CD14-positive monocyte (primary cell): Measurements from ENCODE around the gene CTTNBP2. TPM values are rescaled to one million over a fixed set of nuclear protein-coding genes. Genes with fewer than 3 reads are reported as not detected.

ENCODE experiments used
- DNase-seq, 3 donors: peaks; one replicate each; pipeline ENCODE4 v3.0.0-alpha.2; 2011 to 2022
- H2AFZ ChIP-seq: 2 replicates; pipeline ENCODE4 v1.6.0; 2012; ENCODE audit warnings: mild to moderate bottlenecking, low read depth, low read length, inconsistent platforms; ENCODE audit not compliant: insufficient read depth, poor library complexity, severe bottlenecking
- H3K27ac ChIP-seq, 2 donors: 1 replicate in 1 of 2; 2 replicates in 1 of 2; pipeline ENCODE4 v1.5.1; 2012 to 2013; ENCODE audit warnings: low read length in 2 of 2, control low read depth in 1 of 2, inconsistent platforms in 1 of 2, low read depth in 1 of 2, mild to moderate bottlenecking in 1 of 2
- H3K27me3 ChIP-seq, 2 donors: one replicate each; pipeline versions ENCODE4 v1.6.0 to v1.6.1; 2011 to 2013; ENCODE audit warnings: low read length in 2 of 2; ENCODE audit not compliant: control insufficient read depth in 2 of 2, insufficient read depth in 2 of 2
- H3K36me3 ChIP-seq, 2 donors: replicated peaks in 1 of 2; 1 replicate in 1 of 2; 2 replicates in 1 of 2; pipeline versions ENCODE4 v1.5.1 to v1.6.1; 2012 to 2013; ENCODE audit warnings: low read length in 2 of 2, control low read depth in 1 of 2, inconsistent platforms in 1 of 2, mild to moderate bottlenecking in 1 of 2; ENCODE audit not compliant: insufficient read depth in 2 of 2, control insufficient read depth in 1 of 2
- H3K4me1 ChIP-seq, 2 donors: 1 replicate in 1 of 2; 2 replicates in 1 of 2; pipeline versions ENCODE4 v1.5.1 to v1.6.1; 2012 to 2013; ENCODE audit warnings: low read length in 2 of 2, control low read depth in 1 of 2, inconsistent platforms in 1 of 2, mild to moderate bottlenecking in 1 of 2, moderate library complexity in 1 of 2; ENCODE audit not compliant: insufficient read depth in 2 of 2, control insufficient read depth in 1 of 2
- H3K4me2 ChIP-seq: replicated peaks from 2 replicates; pipeline ENCODE3; 2012; ENCODE audit warnings: low read length, moderate library complexity, mild to moderate bottlenecking; ENCODE audit not compliant: poor library complexity, severe bottlenecking; ENCODE audit errors: extremely low read depth
- H3K4me3 ChIP-seq, 3 experiments: fragments of 200-600 bp in 1 of 3; sonication (generic) in 1 of 3; replicated peaks in 1 of 3; 1 replicate in 2 of 3; 2 replicates in 1 of 3; pipeline ENCODE4 v1.5.1; 2011 to 2013; ENCODE audit warnings: low read length in 3 of 3, mild to moderate bottlenecking in 3 of 3, control low read depth in 2 of 3, low read depth in 2 of 3, inconsistent platforms in 1 of 3, moderate library complexity in 1 of 3
- H3K79me2 ChIP-seq: 2 replicates; pipeline ENCODE4 v1.6.0; 2012; ENCODE audit warnings: mild to moderate bottlenecking, control low read depth, inconsistent platforms, low read length, moderate library complexity; ENCODE audit not compliant: insufficient read depth
- H3K9ac ChIP-seq: 2 replicates; pipeline ENCODE4 v1.6.0; 2017; ENCODE audit warnings: low read length, mild to moderate bottlenecking; ENCODE audit not compliant: insufficient read depth, poor library complexity, severe bottlenecking
- H3K9me3 ChIP-seq, 2 donors: replicated peaks in 1 of 2; 1 replicate in 1 of 2; 2 replicates in 1 of 2; pipeline versions ENCODE4 v1.5.1 to v1.6.1; 2012 to 2013; ENCODE audit warnings: low read length in 2 of 2, control low read depth in 1 of 2; ENCODE audit not compliant: control insufficient read depth in 1 of 2, insufficient read depth in 1 of 2
- H4K20me1 ChIP-seq: 2 replicates; pipeline ENCODE4 v1.6.0; 2012; ENCODE audit warnings: mild to moderate bottlenecking, low read length, control low read depth, moderate library complexity; ENCODE audit not compliant: insufficient read depth
- H3K27ac Mint-ChIP-seq, 7 donors: one replicate each; pipeline ENCODE4 v1.8.0; 2020; ENCODE audit warnings: mild to moderate bottlenecking in 7 of 7, mixed read lengths in 7 of 7, moderate library complexity in 6 of 7, inconsistent platforms in 2 of 7
- H3K27me3 Mint-ChIP-seq, 3 donors: one replicate each; pipeline ENCODE4 v1.8.0; 2021 to 2022; ENCODE audit warnings: low read depth in 3 of 3, mild to moderate bottlenecking in 3 of 3, mixed read lengths in 3 of 3, moderate library complexity in 3 of 3, inconsistent platforms in 1 of 3
- H3K36me3 Mint-ChIP-seq, 2 donors: one replicate each; pipeline ENCODE4 v1.8.0; 2020; ENCODE audit warnings: mixed read lengths in 2 of 2, inconsistent platforms in 1 of 2, mild to moderate bottlenecking in 1 of 2
- H3K4me1 Mint-ChIP-seq: one replicate; pipeline ENCODE4 v1.8.0; 2020; ENCODE audit warnings: mild to moderate bottlenecking, mixed read lengths
- H3K4me3 Mint-ChIP-seq, 2 donors: one replicate each; pipeline ENCODE4 v1.8.0; 2020; ENCODE audit warnings: mild to moderate bottlenecking in 2 of 2, mixed read lengths in 2 of 2, moderate library complexity in 1 of 2
- H3K9me3 Mint-ChIP-seq, 7 donors: one replicate each; pipeline ENCODE4 v1.8.0; 2020 to 2022; ENCODE audit warnings: mixed read lengths in 7 of 7, mild to moderate bottlenecking in 6 of 7, moderate library complexity in 6 of 7, inconsistent platforms in 2 of 7
- CTCF ChIP-seq: fragments of 200-600 bp; IDR thresholded peaks from one replicate; pipeline ENCODE4 v1.8.0; 2022; ENCODE audit warnings: antibody characterized with exemption, mild to moderate bottlenecking
- WGBS: methylation state at CpG from one replicate; pipeline ENCODE4 v1.1.5; 2013; ENCODE audit warnings: missing lambda C conversion rate; ENCODE audit not compliant: insufficient coverage; 5-methylcytosine and 5-hydroxymethylcytosine counted together
- intact Hi-C, 2 donors: fragments of 100-400 bp; cut with micrococcal nuclease; formaldehyde crosslinking; loops; one replicate each; pipeline versions ENCODE4 v1.15.0 to v1.15.1; 2023
- polyA plus RNA-seq, 3 donors: library from polyadenylated mRNA; depleted of rRNA in 1 of 3; unstranded in 2 of 3; stranded (reverse) in 1 of 3; fragments of 300-500 nt in 2 of 3; fragments of >200 nt in 1 of 3; fragmentation: Illumina TruSeq in 2 of 3; gene quantifications; 1 replicate in 2 of 3; 2 replicates in 1 of 3; pipeline ENCODE4 v1.2.3, GENCODE V29; 2012 to 2021

CTTNBP2 gene
- polyA plus RNA-seq, 3 donors: 0.38 to 1.4 TPM; not detected in 1

DNA sequence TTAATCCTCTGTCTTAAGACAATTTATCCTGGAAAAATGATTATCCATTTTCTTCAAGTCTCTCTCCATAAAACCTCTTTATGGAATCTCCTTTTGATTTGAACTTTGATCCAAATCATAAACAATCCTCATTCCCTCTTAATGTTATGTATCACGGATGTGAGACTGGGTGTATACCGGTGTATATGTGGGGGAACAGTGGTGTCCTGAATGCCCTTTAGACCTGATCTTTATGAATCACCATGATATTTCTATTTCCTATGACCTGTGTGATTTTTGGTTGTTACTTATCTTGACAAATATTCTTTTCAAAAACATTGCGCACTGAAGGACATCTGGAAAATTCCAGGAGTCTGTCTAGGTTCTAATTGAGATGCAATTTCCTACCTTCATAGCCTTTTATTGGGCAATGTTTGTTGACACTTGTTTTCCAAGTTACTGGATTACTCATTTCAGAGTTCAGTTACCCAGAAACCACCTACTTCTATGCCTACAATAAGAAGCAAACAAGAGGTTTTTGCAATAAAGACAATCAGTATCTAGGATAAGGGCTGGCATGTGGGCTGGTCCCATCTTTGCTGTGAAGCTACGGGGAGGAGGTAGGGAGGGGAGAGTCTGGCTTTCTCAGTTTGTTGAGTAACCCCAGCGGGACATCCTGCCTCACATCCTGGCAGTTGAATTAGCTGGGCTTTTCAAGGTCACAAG lies 190.4 kb downstream of the CTTNBP2 start:
- DNase-seq: no peak

GRCh38 chr7:117679120-117679519 lies 194.1 kb downstream of the CTTNBP2 start:
- H3K9me3 ChIP-seq: no peaks in the 10 kb centered on the region
- H4K20me1 ChIP-seq: no peaks in the 10 kb centered on the region
- no peaks in the 10 kb centered on the region for H3K79me2 ChIP-seq
- no peak for TF ChIP-seq CTCF
- Mint-ChIP-seq H3K27me3 (peaks cover 2 to 4% (median 2%) of the 10 kb centered on the region in 3 donors), H3K36me3 (no peaks in the 10 kb centered on the region), H3K9me3 (peaks cover 0 to 3% (median 0%) of the 10 kb centered on the region in 7 donors), H3K27ac (no peak overlapping the region), H3K4me1 (no peaks in the 10 kb centered on the region), H3K4me3 (no peak overlapping the region)
- 85% methylated on average over 3 of the region's 3 CpGs for WGBS
- no peak overlapping the region for H3K4me3 ChIP-seq
- no peak overlapping the region for H3K4me2 ChIP-seq
- H3K9ac ChIP-seq: no peak overlapping the region
- no peak for DNase-seq
- no peak overlapping the region for H3K27ac ChIP-seq
- H3K4me1 ChIP-seq: no peaks in the 10 kb centered on the region
- H2AFZ ChIP-seq: no peak overlapping the region
- H3K27me3 ChIP-seq: peaks cover 0 to 2% of the 10 kb centered on the region in 2 donors
- no peaks in the 10 kb centered on the region for H3K36me3 ChIP-seq
- intact Hi-C loops: no loop called here

More for the DNA sequence above, 190.4 kb downstream of the CTTNBP2 start:
- Histone ChIP-seq H4K20me1 (no peaks in the 10 kb centered on the region), H3K27me3 (no peaks in the 10 kb centered on the region), H3K4me1 (no peaks in the 10 kb centered on the region), H3K4me3 (no peak overlapping the region), H2AFZ (no peak overlapping the region), H3K4me2 (no peak overlapping the region), H3K36me3 (no peaks in the 10 kb centered on the region), H3K9ac (no peak overlapping the region), H3K9me3 (no peaks in the 10 kb centered on the region), H3K79me2 (no peaks in the 10 kb centered on the region), H3K27ac (no peak overlapping the region)
- Mint-ChIP-seq H3K36me3 (no peaks in the 10 kb centered on the region), H3K27ac (no peak overlapping the region), H3K27me3 (peaks cover 0 to 2% (median under 1%) of the 10 kb centered on the region in 3 donors), H3K4me3 (no peak overlapping the region), H3K4me1 (no peaks in the 10 kb centered on the region), H3K9me3 (peaks cover 0 to 3% (median 0%) of the 10 kb centered on the region in 7 donors)
- WGBS: no CpG with 5 or more reads among the region's 5 CpGs
- no peak for TF ChIP-seq CTCF
- intact Hi-C loops: no loop called here
